ENCODE measurements around the gene AZIN2.
"Not testable (repeated sequence)": the region's sequence is repeated elsewhere in the genome, so short reads cannot be mapped to it uniquely, and the experiment has no call there.

AZIN2 gene

DNA sequence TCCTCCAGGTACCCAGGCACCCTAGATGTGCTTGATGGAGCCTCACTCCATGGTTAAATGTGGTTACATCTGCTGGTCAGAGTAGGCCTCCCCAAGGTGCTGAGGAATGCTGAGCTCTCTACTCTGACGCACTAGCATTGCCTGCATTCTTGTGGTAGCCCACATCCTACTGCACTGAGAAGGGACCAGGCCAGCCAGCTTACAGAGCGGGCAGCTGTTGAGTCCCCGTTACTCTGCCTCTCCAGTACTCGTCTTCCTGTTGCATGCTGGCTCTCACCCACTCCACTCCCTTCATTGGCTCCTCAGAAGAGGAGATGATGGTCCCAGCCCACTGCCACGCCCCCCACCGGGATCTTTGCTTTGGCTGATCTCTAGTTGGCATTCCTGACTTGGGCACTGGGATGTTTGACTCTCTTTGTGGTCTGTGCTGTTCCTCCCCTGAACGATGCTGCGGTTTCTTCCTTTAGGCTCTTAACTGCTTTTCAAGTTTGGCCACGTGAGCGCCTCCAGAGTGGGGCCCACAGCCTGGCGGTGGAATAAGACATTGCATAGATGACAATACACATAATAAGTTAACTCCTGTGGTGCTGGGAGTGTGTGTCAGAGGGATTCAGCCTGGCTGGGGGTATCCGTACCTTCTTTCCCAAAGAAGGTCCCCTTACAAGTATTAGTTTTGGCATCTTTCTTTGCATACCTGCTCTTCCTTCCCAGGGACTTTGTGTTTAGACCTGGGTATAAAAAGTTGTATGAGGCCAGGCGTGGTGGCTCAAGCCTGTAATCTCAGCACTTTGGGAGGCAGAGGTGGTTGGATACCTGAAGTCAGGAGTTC is 18.6 kb downstream of the AZIN2 start:
- no peaks in the 10 kb centered on the region for H3K4me1 ChIP-seq (ENCODE audit: control insufficient read depth, insufficient read depth, low read length)

GRCh38 chr1:33100119-33100415 is 19.1 kb downstream of the AZIN2 start:
- H3K4me3 ChIP-seq (ENCODE audit: low read depth, low read length); H3K9me3 ChIP-seq (ENCODE audit: control insufficient read depth, insufficient read depth, low read length); H3K36me3 ChIP-seq (ENCODE audit: control insufficient read depth, insufficient read depth, low read length); H3K9ac ChIP-seq (ENCODE audit: low read depth, low read length); H3K27me3 ChIP-seq (ENCODE audit: control insufficient read depth, insufficient read depth, low read length); H3K4me1 ChIP-seq (ENCODE audit: control insufficient read depth, insufficient read depth, low read length): not testable (repeated sequence)

More for the DNA sequence above, 18.6 kb downstream of the AZIN2 start:
- H3K36me3 ChIP-seq (ENCODE audit: control insufficient read depth, insufficient read depth, low read length), result no peaks in the 10 kb centered on the region
- no peak overlapping the region for H3K9ac ChIP-seq (ENCODE audit: low read depth, low read length)
- H3K27me3 ChIP-seq (ENCODE audit: control insufficient read depth, insufficient read depth, low read length), result no peaks in the 10 kb centered on the region
- no peaks in the 10 kb centered on the region for H3K9me3 ChIP-seq (ENCODE audit: control insufficient read depth, insufficient read depth, low read length)
- no peak overlapping the region for H3K4me3 ChIP-seq (ENCODE audit: low read depth, low read length)

DNA sequence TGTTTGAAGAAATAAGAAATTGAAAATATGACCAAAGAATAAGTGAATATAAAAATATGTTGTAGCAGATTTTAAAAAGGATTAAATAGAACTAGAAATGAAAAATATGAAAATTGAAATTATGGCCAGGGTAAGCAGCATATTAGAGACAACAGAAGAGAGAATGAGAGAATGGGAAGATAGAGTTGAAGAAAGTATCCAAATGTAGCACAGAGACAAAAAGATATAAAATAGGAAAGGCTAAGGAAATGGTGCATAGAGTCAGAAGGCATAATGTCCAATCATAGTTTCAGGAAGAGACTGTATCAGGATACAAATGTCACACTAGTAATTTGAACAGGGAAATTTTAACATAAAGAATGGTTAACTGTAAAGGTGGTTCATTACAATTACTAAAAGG is 29.5 kb downstream of the AZIN2 start:
- H3K9ac ChIP-seq (ENCODE audit: low read depth, low read length), result no peak overlapping the region
- H3K4me1 ChIP-seq (ENCODE audit: control insufficient read depth, insufficient read depth, low read length), result no peaks in the 10 kb centered on the region
- H3K36me3 ChIP-seq (ENCODE audit: control insufficient read depth, insufficient read depth, low read length), result no peaks in the 10 kb centered on the region
- no peak overlapping the region for H3K4me3 ChIP-seq (ENCODE audit: low read depth, low read length)
- no peaks in the 10 kb centered on the region for H3K27me3 ChIP-seq (ENCODE audit: control insufficient read depth, insufficient read depth, low read length)
- H3K9me3 ChIP-seq (ENCODE audit: control insufficient read depth, insufficient read depth, low read length), result no peaks in the 10 kb centered on the region

DNA sequence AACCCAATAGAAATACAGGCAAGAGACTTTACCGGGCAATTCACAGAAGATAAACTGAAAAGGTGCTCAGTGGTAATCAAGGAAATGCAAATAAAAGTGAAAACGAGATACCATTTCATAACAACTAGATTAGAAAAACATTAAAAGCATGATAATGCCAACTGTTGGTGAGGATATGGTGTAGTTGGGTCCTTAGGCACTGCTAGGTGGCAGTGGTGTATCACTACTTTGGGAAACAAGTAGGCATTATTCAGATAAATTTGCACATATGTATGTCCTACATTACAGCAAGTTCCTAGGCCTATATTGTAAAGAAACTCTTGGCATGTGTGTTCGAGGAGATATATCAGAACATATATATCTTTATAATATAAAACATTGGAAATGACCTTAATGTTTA is 31.0 kb downstream of the AZIN2 start:
- H3K27me3 ChIP-seq (ENCODE audit: control insufficient read depth, insufficient read depth, low read length), result no peaks in the 10 kb centered on the region

GRCh38 chr1:33117440-33118085 is 36.6 kb downstream of the AZIN2 start:
- Histone ChIP-seq H3K9ac (ENCODE audit: low read depth, low read length) (no peak overlapping the region), H3K4me1 (ENCODE audit: control insufficient read depth, insufficient read depth, low read length) (peaks cover 3% of the 10 kb centered on the region), H3K4me3 (ENCODE audit: low read depth, low read length) (no peak overlapping the region), H3K36me3 (ENCODE audit: control insufficient read depth, insufficient read depth, low read length) (no peaks in the 10 kb centered on the region), H3K9me3 (ENCODE audit: control insufficient read depth, insufficient read depth, low read length) (no peaks in the 10 kb centered on the region), H3K27me3 (ENCODE audit: control insufficient read depth, insufficient read depth, low read length) (peaks cover 8% of the 10 kb centered on the region)

More for the DNA sequence above, 31.0 kb downstream of the AZIN2 start:
- no peak overlapping the region for H3K4me3 ChIP-seq (ENCODE audit: low read depth, low read length)
- H3K9me3 ChIP-seq (ENCODE audit: control insufficient read depth, insufficient read depth, low read length), result no peaks in the 10 kb centered on the region
- H3K36me3 ChIP-seq (ENCODE audit: control insufficient read depth, insufficient read depth, low read length), result no peaks in the 10 kb centered on the region
- H3K9ac ChIP-seq (ENCODE audit: low read depth, low read length), result no peak overlapping the region
- H3K4me1 ChIP-seq (ENCODE audit: control insufficient read depth, insufficient read depth, low read length), result no peaks in the 10 kb centered on the region

- no peak overlapping the region for H3K4me3 ChIP-seq (ENCODE audit: low read depth, low read length)
- H3K4me1 ChIP-seq (ENCODE audit: control insufficient read depth, insufficient read depth, low read length), result peaks cover 3% of the 10 kb centered on the region
- no peaks in the 10 kb centered on the region for H3K9me3 ChIP-seq (ENCODE audit: control insufficient read depth, insufficient read depth, low read length)
- H3K9ac ChIP-seq (ENCODE audit: low read depth, low read length), result no peak overlapping the region
- H3K36me3 ChIP-seq (ENCODE audit: control insufficient read depth, insufficient read depth, low read length), result no peaks in the 10 kb centered on the region
- H3K27me3 ChIP-seq (ENCODE audit: control insufficient read depth, insufficient read depth, low read length), result peaks cover 8% of the 10 kb centered on the region
Measured at GRCh38 chr1:33118274-33118673, 37.3 kb downstream of the AZIN2 start.

DNA sequence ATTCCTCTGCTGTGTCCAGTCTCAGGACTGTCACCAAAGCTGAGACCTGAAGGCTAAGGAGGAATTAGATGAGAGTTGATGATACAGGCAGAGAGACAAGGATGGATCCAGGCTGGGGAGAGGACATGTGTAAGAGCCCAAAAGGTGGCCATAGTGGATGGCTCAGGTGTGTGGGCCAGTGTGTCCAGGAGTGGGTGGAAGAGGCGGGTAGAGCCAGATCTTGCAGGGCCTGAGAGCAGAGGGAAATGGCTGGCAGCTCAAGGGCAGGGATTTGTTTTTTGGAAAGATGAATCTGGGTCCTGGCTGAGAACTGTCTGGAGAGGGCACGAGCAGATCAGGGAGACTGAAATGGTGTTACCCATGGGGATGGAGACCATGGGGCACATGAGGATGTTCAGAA is 38.1 kb downstream of the AZIN2 start:
- H3K27me3 ChIP-seq (ENCODE audit: control insufficient read depth, insufficient read depth, low read length), result peaks cover 8% of the 10 kb centered on the region
- H3K36me3 ChIP-seq (ENCODE audit: control insufficient read depth, insufficient read depth, low read length), result no peaks in the 10 kb centered on the region
- H3K9me3 ChIP-seq (ENCODE audit: control insufficient read depth, insufficient read depth, low read length), result no peaks in the 10 kb centered on the region
- H3K4me3 ChIP-seq (ENCODE audit: low read depth, low read length), result no peak overlapping the region
- peaks cover 3% of the 10 kb centered on the region for H3K4me1 ChIP-seq (ENCODE audit: control insufficient read depth, insufficient read depth, low read length)
- H3K9ac ChIP-seq (ENCODE audit: low read depth, low read length), result no peak overlapping the region

GRCh38 chr1:33119532-33120217 is 38.7 kb downstream of the AZIN2 start:
- Histone ChIP-seq H3K4me3 (ENCODE audit: low read depth, low read length) (peak overlapping the region; percentile 37), H3K27me3 (ENCODE audit: control insufficient read depth, insufficient read depth, low read length) (peaks cover 8% of the 10 kb centered on the region), H3K4me1 (ENCODE audit: control insufficient read depth, insufficient read depth, low read length) (peaks cover 3% of the 10 kb centered on the region), H3K36me3 (ENCODE audit: control insufficient read depth, insufficient read depth, low read length) (no peaks in the 10 kb centered on the region), H3K9ac (ENCODE audit: low read depth, low read length) (no peak overlapping the region), H3K9me3 (ENCODE audit: control insufficient read depth, insufficient read depth, low read length) (no peaks in the 10 kb centered on the region)

DNA sequence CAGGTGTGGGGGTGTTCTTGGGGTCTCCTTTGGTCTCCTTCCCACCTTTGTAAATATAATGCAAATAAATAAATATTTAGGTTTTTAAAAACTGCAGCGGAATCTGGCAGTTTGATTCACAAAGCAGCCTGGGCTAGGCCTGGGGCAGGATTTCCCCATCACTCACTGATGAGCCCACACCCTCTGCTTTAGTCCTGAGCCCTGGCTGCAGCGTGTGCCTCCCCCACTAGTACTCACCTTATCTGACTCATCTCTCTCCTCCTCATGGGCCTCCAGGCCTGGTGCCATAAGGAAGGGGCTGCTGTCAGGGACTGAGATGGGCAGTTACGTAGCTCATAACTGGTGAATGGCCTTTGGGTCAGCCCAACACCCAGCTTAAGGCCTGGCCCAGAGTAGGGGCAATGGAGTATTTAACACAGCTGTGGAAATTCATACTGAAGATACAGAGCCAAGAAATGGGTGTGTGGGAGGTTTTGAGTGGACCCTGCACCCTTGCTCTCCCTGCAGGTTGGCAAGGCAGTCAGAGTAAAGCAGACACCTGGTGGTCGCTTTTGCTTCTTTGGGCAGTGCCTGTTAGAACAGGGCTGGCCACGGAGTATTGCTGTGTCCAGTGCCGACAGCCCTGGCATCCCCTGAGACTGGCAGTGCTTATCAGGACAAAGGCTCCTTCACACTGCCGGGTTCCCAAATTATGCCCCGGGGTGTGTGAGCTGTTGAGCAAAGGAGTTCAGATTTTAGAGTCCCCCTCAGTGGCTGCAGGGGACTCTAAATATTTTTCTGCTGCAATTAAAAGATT is 39.7 kb downstream of the AZIN2 start:
- no peaks in the 10 kb centered on the region for H3K36me3 ChIP-seq (ENCODE audit: control insufficient read depth, insufficient read depth, low read length)
- H3K9me3 ChIP-seq (ENCODE audit: control insufficient read depth, insufficient read depth, low read length), result no peaks in the 10 kb centered on the region
- H3K9ac ChIP-seq (ENCODE audit: low read depth, low read length), result no peak overlapping the region
- peaks cover 3% of the 10 kb centered on the region for H3K4me1 ChIP-seq (ENCODE audit: control insufficient read depth, insufficient read depth, low read length)
- H3K27me3 ChIP-seq (ENCODE audit: control insufficient read depth, insufficient read depth, low read length), result peaks cover 8% of the 10 kb centered on the region
- H3K4me3 ChIP-seq (ENCODE audit: low read depth, low read length), result peak overlapping the region; percentile 37

DNA sequence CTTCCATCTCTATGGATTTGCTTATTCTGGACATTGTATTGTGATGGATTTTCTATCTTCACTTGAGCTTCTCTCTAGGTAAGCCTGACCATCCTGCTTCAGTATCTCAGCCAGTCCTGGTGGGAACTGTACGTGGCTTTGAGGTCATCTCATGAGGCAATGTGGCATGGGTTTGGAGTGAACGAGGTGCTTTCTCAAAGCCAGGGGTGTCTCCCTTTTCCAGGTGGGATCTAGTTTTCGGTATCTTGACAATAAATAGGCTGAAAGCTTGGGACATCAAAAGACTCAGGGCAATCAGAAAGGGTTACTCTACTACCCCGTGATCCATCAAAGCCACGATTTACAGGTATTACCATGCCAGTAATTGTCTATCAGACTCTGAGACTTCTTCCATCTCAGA is 40.8 kb downstream of the AZIN2 start:
- peaks cover 6% of the 10 kb centered on the region for H3K4me1 ChIP-seq (ENCODE audit: control insufficient read depth, insufficient read depth, low read length)
- no peak overlapping the region for H3K9ac ChIP-seq (ENCODE audit: low read depth, low read length)
- no peak overlapping the region for H3K4me3 ChIP-seq (ENCODE audit: low read depth, low read length)

DNA sequence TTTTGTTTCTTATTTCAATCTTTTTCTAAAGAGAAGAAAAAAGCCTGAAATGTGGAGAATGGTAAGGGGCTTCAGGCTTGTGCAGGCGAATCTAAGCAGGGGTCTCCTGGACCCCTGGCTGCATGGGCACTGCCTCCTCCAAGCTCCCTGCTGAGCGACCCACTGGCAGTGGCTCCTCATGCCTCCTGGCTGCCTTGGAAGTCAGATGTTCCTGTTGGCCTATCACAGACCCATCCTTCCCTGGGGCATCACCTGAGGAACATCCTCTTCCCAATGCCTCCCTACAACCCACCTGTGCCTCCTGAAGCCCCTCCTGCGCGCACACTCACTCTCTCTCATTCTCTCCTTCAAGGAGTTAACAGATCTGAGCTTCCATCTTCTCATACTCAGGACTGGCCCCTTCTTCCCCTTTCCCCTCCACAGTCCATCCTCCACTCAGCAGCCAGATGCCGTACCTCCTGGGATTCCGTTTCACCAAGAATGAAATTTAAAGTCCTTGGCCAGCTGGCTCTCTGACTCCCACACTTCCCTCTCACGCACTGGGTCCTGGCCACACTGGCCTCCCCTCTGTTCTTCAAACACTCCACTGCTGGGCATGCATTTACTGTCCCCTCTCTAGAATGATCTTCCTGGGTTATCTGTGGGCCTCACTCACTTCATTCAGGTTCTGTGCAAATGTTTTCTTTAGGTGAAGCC is 41.7 kb downstream of the AZIN2 start:
- H3K9me3 ChIP-seq (ENCODE audit: control insufficient read depth, insufficient read depth, low read length), result no peaks in the 10 kb centered on the region
- H3K4me1 ChIP-seq (ENCODE audit: control insufficient read depth, insufficient read depth, low read length), result peaks cover 6% of the 10 kb centered on the region
- H3K36me3 ChIP-seq (ENCODE audit: control insufficient read depth, insufficient read depth, low read length), result no peaks in the 10 kb centered on the region
- peaks cover 8% of the 10 kb centered on the region for H3K27me3 ChIP-seq (ENCODE audit: control insufficient read depth, insufficient read depth, low read length)
- no peak overlapping the region for H3K4me3 ChIP-seq (ENCODE audit: low read depth, low read length)
- no peak overlapping the region for H3K9ac ChIP-seq (ENCODE audit: low read depth, low read length)

More for the DNA sequence above, 40.8 kb downstream of the AZIN2 start:
- H3K9me3 ChIP-seq (ENCODE audit: control insufficient read depth, insufficient read depth, low read length), result no peaks in the 10 kb centered on the region
- no peaks in the 10 kb centered on the region for H3K36me3 ChIP-seq (ENCODE audit: control insufficient read depth, insufficient read depth, low read length)
- H3K27me3 ChIP-seq (ENCODE audit: control insufficient read depth, insufficient read depth, low read length), result peaks cover 8% of the 10 kb centered on the region

Measured in iPS-15b (cell line).